Activated T-helper 1 cell treated with anti-CD3 and anti-CD28 coated beads, Interleukin-2, amount 50 U/mL, for 16 hours (primary cell): ENCODE data around the gene ZNF669.
"Not testable (repeated sequence)": the region's sequence is repeated elsewhere in the genome, so short reads cannot be mapped to it uniquely, and the experiment has no call there.

Source experiments
- DNase-seq, 2 donors: peaks; one replicate each; pipeline ENCODE4 v3.0.0-alpha.2; 2020; ENCODE audit warnings: low read depth in 1 of 2, low spot score in 1 of 2

ZNF669 gene

GRCh38 chr1:247103859-247104591, at the start of gene ZNF669:
TSS of gene ZNF669 (minus strand) at chr1:247104356. CDS start at chr1:247104199, 157 bp downstream.
- peak; percentile 77 to 84 for DNase-seq

GRCh38 chr1:247147781-247148180, 43.6 kb upstream of the ZNF669 start:
- DNase-seq = no peak

DNA sequence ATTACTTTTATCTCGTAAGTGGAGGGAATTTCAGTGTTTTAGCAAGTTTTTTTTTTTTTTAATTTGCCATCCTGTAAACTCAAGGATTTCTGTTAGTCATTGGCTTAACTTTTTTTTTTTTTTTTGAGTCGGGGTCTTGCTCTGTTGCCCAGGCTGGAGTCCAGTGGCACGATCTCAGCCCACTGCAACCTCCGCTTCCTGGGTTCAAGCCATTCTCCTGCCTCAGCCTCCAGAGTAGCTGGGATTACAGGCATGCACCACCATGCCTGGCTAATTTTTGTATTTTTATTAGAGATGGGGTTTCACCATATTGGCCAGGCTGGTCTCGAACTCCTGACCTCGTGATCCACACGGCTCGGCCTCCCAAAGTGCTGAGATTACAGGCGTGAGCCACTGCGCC, 43.0 kb upstream of the ZNF669 start:
- DNase-seq = not testable (repeated sequence)

- no peak for DNase-seq
Measured at GRCh38 chr1:247146671-247147070, 42.5 kb upstream of the ZNF669 start.

- DNase-seq = no peak
Measured at GRCh38 chr1:247145279-247145678, 41.1 kb upstream of the ZNF669 start.

GRCh38 chr1:247139557-247139956, 35.4 kb upstream of the ZNF669 start:
- DNase-seq = not testable (repeated sequence)

GRCh38 chr1:247131236-247131635, 27.1 kb upstream of the ZNF669 start:
- DNase-seq = no peak

GRCh38 chr1:247127519-247128282, 23.5 kb upstream of the ZNF669 start:
- DNase-seq = not testable (repeated sequence)

DNA sequence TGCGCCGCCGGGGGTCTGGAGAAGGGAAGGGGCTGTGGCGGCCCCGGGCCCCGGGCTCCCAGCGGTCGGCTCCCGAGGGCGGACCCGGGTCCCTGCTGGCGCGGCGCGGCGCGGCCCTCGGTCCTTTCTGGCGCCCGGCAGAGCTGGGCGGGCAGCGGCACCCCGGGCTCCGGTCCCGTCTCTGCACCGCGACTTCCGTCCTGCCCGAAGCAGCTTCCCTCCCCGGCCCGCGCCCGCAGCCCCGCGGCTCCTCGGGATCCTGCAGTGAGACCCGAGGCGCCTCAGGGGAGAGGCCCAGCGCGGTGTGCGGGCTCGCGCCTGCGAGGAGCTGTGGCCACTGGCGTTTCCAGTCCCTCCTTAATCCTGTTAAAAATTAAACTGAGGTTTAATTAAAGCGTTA, 22.4 kb upstream of the ZNF669 start:
- not testable (repeated sequence) for DNase-seq

DNA sequence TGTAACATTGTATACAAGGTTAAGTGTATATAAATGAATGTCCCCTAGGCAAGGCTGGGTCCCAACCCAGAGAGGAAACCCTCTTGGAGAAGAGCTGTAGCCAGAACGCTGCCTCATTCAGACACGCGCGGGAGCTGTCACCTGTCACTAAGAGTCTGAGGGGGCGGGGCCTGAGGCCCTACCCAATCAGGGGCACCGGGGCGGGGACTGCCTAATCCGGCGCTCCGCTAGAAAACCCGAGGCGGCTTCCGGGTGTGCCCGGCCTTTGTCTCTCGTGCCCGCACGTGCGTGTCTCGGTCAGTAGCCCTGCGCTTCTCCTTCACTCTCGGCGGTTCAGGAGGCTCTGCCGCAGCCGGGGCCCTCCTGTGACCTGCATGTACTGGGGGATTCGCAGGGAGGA, 22.0 kb upstream of the ZNF669 start:
- not testable (repeated sequence) for DNase-seq

- DNase-seq = no peak
Measured at GRCh38 chr1:247121382-247121781, 17.2 kb upstream of the ZNF669 start.

GRCh38 chr1:247120408-247120668, 16.2 kb upstream of the ZNF669 start:
- not testable (repeated sequence) for DNase-seq

GRCh38 chr1:247119600-247120407, 15.6 kb upstream of the ZNF669 start:
- no peak for DNase-seq

- no peak for DNase-seq
Measured at GRCh38 chr1:247118946-247119446, 14.8 kb upstream of the ZNF669 start.

DNA sequence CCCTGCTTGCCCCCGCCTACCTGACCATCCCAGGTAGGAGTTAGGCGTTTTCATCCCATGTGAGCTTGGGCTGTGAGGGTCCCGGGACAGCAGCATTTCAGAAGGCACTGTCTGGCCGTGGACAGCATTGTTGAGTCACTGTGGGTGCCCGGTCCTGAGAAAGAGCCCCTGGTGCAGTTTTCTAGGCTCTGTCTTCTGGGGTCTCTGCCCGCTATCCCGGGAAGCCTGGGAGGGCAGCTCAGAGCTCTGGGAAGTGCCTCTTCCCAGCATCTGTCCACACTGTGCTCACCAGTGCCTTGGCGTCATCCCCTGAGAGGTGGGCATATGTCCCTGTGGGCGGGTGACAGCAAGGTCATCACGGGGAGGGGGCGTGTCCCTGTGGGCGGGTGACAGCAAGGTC, 11.4 kb upstream of the ZNF669 start:
- no peak for DNase-seq

- no peak for DNase-seq
Measured at GRCh38 chr1:247115141-247115510, 11.0 kb upstream of the ZNF669 start.

- no peak for DNase-seq
Measured at GRCh38 chr1:247114351-247115140, 10.4 kb upstream of the ZNF669 start.

- no peak for DNase-seq
Measured at GRCh38 chr1:247113733-247114271, 9.6 kb upstream of the ZNF669 start.

DNA sequence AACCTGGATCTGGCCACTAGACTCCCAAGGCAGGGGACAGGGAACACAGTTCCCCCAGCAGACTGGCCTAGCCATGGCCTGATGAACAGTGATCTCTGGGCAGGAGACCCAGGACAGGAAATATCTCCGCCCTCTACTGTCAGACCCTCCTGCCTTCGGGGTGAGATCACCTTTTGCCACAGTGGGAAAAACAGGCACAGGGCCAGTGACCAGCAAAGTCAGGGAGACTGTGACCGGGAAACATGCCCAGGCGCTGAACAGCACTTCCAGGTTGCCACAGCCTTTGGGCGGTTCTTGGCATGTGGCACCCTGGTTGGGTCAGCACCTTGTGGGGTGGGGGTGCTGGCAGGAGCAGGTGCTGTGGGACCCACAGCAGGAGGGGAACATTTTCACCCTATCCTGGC, 8.9 kb upstream of the ZNF669 start:
- DNase-seq = no peak

GRCh38 chr1:247112479-247112781, 8.3 kb upstream of the ZNF669 start:
- no peak for DNase-seq
